Occipital lobe (tissue), 2 donors: ENCODE results near the gene VAMP1. TPM values are rescaled to one million over a fixed set of nuclear protein-coding genes. Genes with fewer than 3 reads are reported as not detected.

Experiments
- DNase-seq: peaks from one replicate; lab custom pipeline; 2025; lab: John Stamatoyannopoulos, UW
- total RNA-seq: library from RNA; depleted of rRNA; stranded (reverse); fragments of >200 nt; gene quantifications from one replicate; pipeline ENCODE4 v1.2.3, GENCODE V29; 2014

VAMP1 gene
- total RNA-seq, 1 donor from 2014 or later = 6.4 TPM

GRCh38 chr12:6425590-6426531 lies 44.6 kb downstream of the VAMP1 start:
- DNase-seq = no peak

GRCh38 chr12:6424866-6425265 lies 45.6 kb downstream of the VAMP1 start:
- no peak for DNase-seq

- no peak for DNase-seq
These were observed 46.5 kb downstream of the VAMP1 start for GRCh38 chr12:6424008-6424347.

- peak; percentile 39 for DNase-seq
These were observed 47.0 kb downstream of the VAMP1 start for GRCh38 chr12:6423267-6424007.

GRCh38 chr12:6420364-6420763 lies 50.1 kb downstream of the VAMP1 start:
- DNase-seq = no peak

GRCh38 chr12:6418796-6419195 lies 51.7 kb downstream of the VAMP1 start:
- DNase-seq = no peak

- DNase-seq = no peak
These were observed 53.9 kb downstream of the VAMP1 start for GRCh38 chr12:6416596-6416995.

Other genes with a start within 250 kb of the VAMP1 start
- not detected for gene PLEKHG6, start 160.0 kb downstream of the VAMP1 start, total RNA-seq
- 14.8 TPM for gene TNFRSF1A, start 128.6 kb downstream of the VAMP1 start, total RNA-seq
- not detected for gene SCNN1A, start 95.1 kb downstream of the VAMP1 start, total RNA-seq
- 1.9 TPM for gene LTBR, start 86.5 kb downstream of the VAMP1 start, total RNA-seq
- 0.94 TPM for gene CD27, start 25.7 kb downstream of the VAMP1 start, total RNA-seq
- 0.78 TPM for gene TAPBPL, start 18.6 kb downstream of the VAMP1 start, total RNA-seq
- 36.5 TPM for gene MRPL51, start 22.6 kb upstream of the VAMP1 start, total RNA-seq
- 9.0 TPM for gene NCAPD2, start 23.4 kb upstream of the VAMP1 start, total RNA-seq
- 1,311 TPM for gene GAPDH, start 63.8 kb upstream of the VAMP1 start, total RNA-seq
- 4.4 TPM for gene IFFO1, start 85.4 kb upstream of the VAMP1 start, total RNA-seq
- 10.8 TPM for gene NOP2, start 97.6 kb upstream of the VAMP1 start, total RNA-seq
- gene CHD4, start 136.7 kb upstream of the VAMP1 start, total RNA-seq = 149 TPM
- 0.62 TPM for gene LPAR5, start 165.3 kb upstream of the VAMP1 start, total RNA-seq
- gene ACRBP, start 176.8 kb upstream of the VAMP1 start, total RNA-seq = 0.62 TPM
- gene ING4, start 192.4 kb upstream of the VAMP1 start, total RNA-seq = 65.0 TPM
- 15.1 TPM for gene ZNF384, start 218.7 kb upstream of the VAMP1 start, total RNA-seq
- 1.2 TPM for gene PIANP, start 230.1 kb upstream of the VAMP1 start, total RNA-seq